Naive B cell (primary cell): Measurements from ENCODE around the gene ACADS. TPM values are rescaled to one million over a fixed set of nuclear protein-coding genes. Genes with fewer than 3 reads are reported as not detected.

Source experiments
- ATAC-seq, 2 donors: fragments of 150-1000 bp; cut with Tn5 transposase; 2 replicates each; pipeline ENCODE4 v1.10.0; 2021; ENCODE audit warnings: low read depth in 2 of 2, mild to moderate bottlenecking in 2 of 2, moderate library complexity in 2 of 2
- DNase-seq: peaks from one replicate; pipeline ENCODE4 v3.0.0; 2022
- H3K27ac Mint-ChIP-seq, 6 donors: one replicate each; pipeline ENCODE4 v1.8.0; 2020 to 2022; ENCODE audit warnings: mild to moderate bottlenecking in 6 of 6, mixed read lengths in 6 of 6, moderate library complexity in 5 of 6, inconsistent platforms in 2 of 6
- H3K27me3 Mint-ChIP-seq, 3 donors: one replicate each; pipeline ENCODE4 v1.8.0; 2021 to 2022; ENCODE audit warnings: mixed read lengths in 3 of 3, mild to moderate bottlenecking in 1 of 3
- H3K36me3 Mint-ChIP-seq, 2 donors: one replicate each; pipeline ENCODE4 v1.8.0; 2020 to 2022; ENCODE audit warnings: mixed read lengths in 2 of 2, inconsistent platforms in 1 of 2, mild to moderate bottlenecking in 1 of 2
- H3K4me1 Mint-ChIP-seq, 3 donors: one replicate each; pipeline ENCODE4 v1.8.0; 2020 to 2022; ENCODE audit warnings: mixed read lengths in 3 of 3, inconsistent platforms in 1 of 3, mild to moderate bottlenecking in 1 of 3, moderate library complexity in 1 of 3
- H3K4me3 Mint-ChIP-seq, 8 donors: one replicate each; pipeline ENCODE4 v1.8.0; 2020 to 2022; ENCODE audit warnings: mild to moderate bottlenecking in 8 of 8, mixed read lengths in 8 of 8, moderate library complexity in 8 of 8, inconsistent platforms in 2 of 8
- H3K9me3 Mint-ChIP-seq, 7 donors: one replicate each; pipeline ENCODE4 v1.8.0; 2020 to 2022; ENCODE audit warnings: mixed read lengths in 7 of 7, mild to moderate bottlenecking in 5 of 7, inconsistent platforms in 2 of 7, moderate library complexity in 1 of 7
- polyA plus RNA-seq, 6 donors: library from polyadenylated mRNA; unstranded; fragments of 300-500 nt; fragmentation: Illumina TruSeq; gene quantifications; one replicate each; pipeline ENCODE4 v1.2.3, GENCODE V29; 2021; ENCODE audit warnings: low read depth in 6 of 6

Gene ACADS, protein sequence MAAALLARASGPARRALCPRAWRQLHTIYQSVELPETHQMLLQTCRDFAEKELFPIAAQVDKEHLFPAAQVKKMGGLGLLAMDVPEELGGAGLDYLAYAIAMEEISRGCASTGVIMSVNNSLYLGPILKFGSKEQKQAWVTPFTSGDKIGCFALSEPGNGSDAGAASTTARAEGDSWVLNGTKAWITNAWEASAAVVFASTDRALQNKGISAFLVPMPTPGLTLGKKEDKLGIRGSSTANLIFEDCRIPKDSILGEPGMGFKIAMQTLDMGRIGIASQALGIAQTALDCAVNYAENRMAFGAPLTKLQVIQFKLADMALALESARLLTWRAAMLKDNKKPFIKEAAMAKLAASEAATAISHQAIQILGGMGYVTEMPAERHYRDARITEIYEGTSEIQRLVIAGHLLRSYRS
- polyA plus RNA-seq = 10 to 100 TPM in 1 of 6 donors, 1 to 10 TPM in 5; 3.4 to 17.4 (median 7.7) TPM

GRCh38 chr12:120725659-120726509 is at the start of gene ACADS:
Gene ACADS, plus strand, starts transcription at chr12:120725826. Its CDS starts 60 bp downstream, at chr12:120725886.
- H3K27ac Mint-ChIP-seq = peak within 1 kb of the TSS in 4 of 6 donors; percentile 16 to 92 (median 70)
- peak within 1 kb of the TSS; percentile 82 to 94 (median 88) for H3K4me3 Mint-ChIP-seq
- H3K9me3 Mint-ChIP-seq = no peaks in the 10 kb centered on the region
- ATAC-seq (peak; percentile 96 to 97), DNase-seq (peak; percentile 87)
- H3K27me3 Mint-ChIP-seq = no peaks in the 10 kb centered on the region
- H3K4me1 Mint-ChIP-seq = peaks cover 23 to 43% (median 38%) of the 10 kb centered on the region in 3 donors
- peaks cover 11 to 15% of the 10 kb centered on the region in 2 donors for H3K36me3 Mint-ChIP-seq

GRCh38 chr12:120677765-120678473 is 47.7 kb upstream of the ACADS start:
- ATAC-seq (peak; percentile 48 to 50), DNase-seq (peak; percentile 34)
- Mint-ChIP-seq H3K9me3 (no peaks in the 10 kb centered on the region), H3K27ac (peak overlapping the region in 3 of 6 donors; percentile 29 to 54 (median 53)), H3K27me3 (no peaks in the 10 kb centered on the region), H3K36me3 (no peaks in the 10 kb centered on the region), H3K4me3 (peak overlapping the region in 7 of 8 donors; percentile 10 to 72 (median 35)), H3K4me1 (peaks cover 36 to 57% (median 38%) of the 10 kb centered on the region in 3 donors)

- ATAC-seq (no peak), DNase-seq (no peak)
- Mint-ChIP-seq H3K36me3 (no peaks in the 10 kb centered on the region), H3K27ac (peak overlapping the region in 1 of 6 donors; percentile 54), H3K4me3 (peak overlapping the region in 7 of 8 donors; percentile 10 to 71 (median 35)), H3K4me1 (peaks cover 36 to 51% (median 37%) of the 10 kb centered on the region in 3 donors), H3K9me3 (no peaks in the 10 kb centered on the region), H3K27me3 (no peaks in the 10 kb centered on the region)
Observed at GRCh38 chr12:120678572-120678971, 47.1 kb upstream of the ACADS start.

GRCh38 chr12:120680165-120680738 is 45.4 kb upstream of the ACADS start:
- ATAC-seq = no peak
- no peak for DNase-seq
- Mint-ChIP-seq H3K36me3 (no peaks in the 10 kb centered on the region), H3K9me3 (peaks cover 0 to 2% (median 0%) of the 10 kb centered on the region in 7 donors), H3K27ac (no peak overlapping the region), H3K27me3 (no peaks in the 10 kb centered on the region), H3K4me1 (peaks cover 33 to 48% (median 36%) of the 10 kb centered on the region in 3 donors), H3K4me3 (peak overlapping the region in 3 of 8 donors; percentile 2 to 33 (median 24))

- Mint-ChIP-seq H3K4me1 (peaks cover 40 to 52% (median 46%) of the 10 kb centered on the region in 3 donors), H3K4me3 (peak overlapping the region in 5 of 8 donors; percentile 79 to 95 (median 94)), H3K36me3 (no peaks in the 10 kb centered on the region), H3K27ac (peak overlapping the region in 5 of 6 donors; percentile 92 to 99 (median 96)), H3K27me3 (no peaks in the 10 kb centered on the region), H3K9me3 (peaks cover 0 to 4% (median 0%) of the 10 kb centered on the region in 7 donors)
- ATAC-seq (no peak), DNase-seq (no peak)
Observed at GRCh38 chr12:120684523-120684932, 41.1 kb upstream of the ACADS start.

DNA sequence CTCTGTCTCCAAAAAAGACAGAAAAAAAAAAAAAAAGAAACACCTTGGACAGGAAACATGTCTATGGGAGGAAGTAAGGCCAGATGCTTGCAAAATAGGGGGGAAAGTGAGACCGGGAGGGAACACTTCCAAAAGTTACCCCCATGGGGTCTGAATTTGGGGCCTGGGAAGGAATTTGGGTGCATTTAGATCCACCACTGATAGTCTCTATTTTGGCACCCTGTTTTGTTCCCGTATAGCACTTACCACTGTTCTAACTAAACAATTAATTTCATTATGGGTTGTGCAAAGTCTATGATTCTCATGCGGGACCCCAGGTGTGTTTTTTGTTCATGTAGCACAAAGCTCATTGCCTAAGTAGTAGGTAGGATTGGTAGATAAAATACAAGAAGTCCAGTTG is 40.1 kb upstream of the ACADS start:
- no peak for ATAC-seq
- Mint-ChIP-seq H3K4me1 (peaks cover 35 to 43% (median 40%) of the 10 kb centered on the region in 3 donors), H3K9me3 (peaks cover 0 to 4% (median 0%) of the 10 kb centered on the region in 7 donors), H3K27me3 (no peaks in the 10 kb centered on the region), H3K27ac (peak overlapping the region; percentile 92 to 99 (median 96)), H3K36me3 (no peaks in the 10 kb centered on the region), H3K4me3 (peak overlapping the region; percentile 79 to 97 (median 94))
- no peak for DNase-seq

- Mint-ChIP-seq H3K27me3 (no peaks in the 10 kb centered on the region), H3K27ac (peak overlapping the region; percentile 92 to 99 (median 98)), H3K4me1 (peaks cover 35 to 43% (median 39%) of the 10 kb centered on the region in 3 donors), H3K4me3 (peak overlapping the region; percentile 79 to 97 (median 94)), H3K9me3 (peaks cover 0 to 4% (median 0%) of the 10 kb centered on the region in 7 donors), H3K36me3 (no peaks in the 10 kb centered on the region)
- ATAC-seq (peak; percentile 68 to 73), DNase-seq (peak; percentile 95)
Observed at GRCh38 chr12:120686151-120686689, 39.4 kb upstream of the ACADS start.

DNA sequence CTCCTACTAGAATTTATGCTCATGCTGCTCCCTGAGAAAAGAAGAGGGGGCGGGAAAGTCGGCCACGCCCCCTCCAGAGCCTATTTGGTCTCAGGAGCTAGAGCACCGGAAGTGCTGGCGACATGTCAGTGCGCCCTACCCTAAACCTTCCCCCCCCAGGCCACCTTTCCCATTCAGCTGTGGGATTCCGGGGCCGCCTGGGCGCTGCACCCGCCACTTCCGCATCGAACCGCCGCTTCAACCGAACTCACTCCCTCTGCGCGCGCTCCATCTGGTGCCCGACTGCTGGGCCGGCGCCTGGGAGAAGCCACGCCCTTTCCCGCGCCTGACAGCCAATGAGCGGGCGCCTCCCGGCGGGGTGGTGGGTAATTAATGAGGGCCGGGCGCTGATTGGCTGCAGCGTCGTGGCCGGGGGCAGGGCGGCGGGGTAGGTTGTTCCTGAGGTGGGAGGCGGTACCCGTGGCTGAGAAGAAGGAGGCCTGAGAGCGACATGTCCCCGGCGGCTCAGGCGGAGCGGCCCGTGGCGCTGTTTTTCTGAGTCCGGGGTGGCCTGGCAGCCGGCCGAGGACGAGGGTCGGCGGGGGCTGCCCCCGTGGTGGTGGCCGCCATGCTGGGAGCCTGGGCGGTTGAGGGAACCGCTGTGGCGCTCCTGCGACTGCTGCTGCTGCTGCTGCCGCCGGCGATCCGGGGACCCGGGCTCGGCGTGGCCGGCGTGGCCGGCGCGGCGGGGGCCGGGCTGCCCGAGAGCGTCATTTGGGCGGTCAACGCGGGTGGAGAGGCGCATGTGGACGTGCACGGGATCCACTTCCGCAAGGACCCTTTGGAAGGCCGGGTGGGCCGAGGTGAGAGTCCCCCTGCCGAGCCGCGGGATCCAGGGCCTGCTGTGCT is 38.7 kb upstream of the ACADS start, which contains the start of gene MLEC:
TSS of gene MLEC (plus strand) at position 460 of the 888 bp plus-strand sequence. CDS start at position 608, 148 bp downstream.
- DNase-seq (peak; percentile 100), ATAC-seq (peak; percentile 68 to 71)
- peaks cover 31 to 43% (median 39%) of the 10 kb centered on the region in 3 donors for H3K4me1 Mint-ChIP-seq
- H3K36me3 Mint-ChIP-seq = no peaks in the 10 kb centered on the region
- peaks cover 0 to 4% (median 0%) of the 10 kb centered on the region in 7 donors for H3K9me3 Mint-ChIP-seq
- H3K27ac Mint-ChIP-seq = peak within 1 kb of the TSS; percentile 92 to 99 (median 98)
- peak within 1 kb of the TSS; percentile 79 to 97 (median 94) for H3K4me3 Mint-ChIP-seq
- no peaks in the 10 kb centered on the region for H3K27me3 Mint-ChIP-seq

DNA sequence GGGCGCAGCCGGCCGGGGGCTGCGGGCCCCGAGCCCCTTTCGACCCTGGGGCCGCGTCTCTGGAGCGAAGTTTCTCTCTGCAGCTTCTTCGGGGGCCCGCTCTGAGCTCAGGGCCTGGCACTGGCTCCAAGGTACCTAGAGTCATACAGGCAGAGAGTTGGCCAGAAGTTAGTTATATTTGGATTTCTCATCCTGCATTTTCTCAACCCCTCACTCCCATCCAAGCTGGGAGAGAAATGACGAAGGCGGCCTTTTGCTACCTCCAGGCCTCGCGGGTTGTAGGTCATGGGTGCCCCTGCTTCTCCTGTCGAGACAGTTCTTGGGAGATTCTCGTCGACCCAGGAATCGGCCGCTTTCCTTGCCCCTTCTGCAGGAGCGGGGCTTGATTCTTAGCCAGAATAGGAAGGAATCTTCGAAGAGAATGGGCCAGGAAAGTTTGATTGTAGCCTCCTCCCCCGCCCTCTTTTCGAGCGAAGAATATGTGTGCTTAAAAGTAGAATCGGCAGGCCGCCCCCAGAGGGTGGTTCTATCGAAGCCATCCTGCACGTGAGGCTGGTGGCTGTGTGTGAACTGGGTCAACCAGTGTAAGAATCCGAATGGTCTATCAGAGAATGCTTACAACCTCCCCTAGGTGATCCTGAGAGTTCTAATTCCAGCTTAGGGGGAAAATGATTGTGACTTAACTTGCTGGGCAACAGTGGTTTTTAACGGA is 37.9 kb upstream of the ACADS start:
- no peaks in the 10 kb centered on the region for H3K27me3 Mint-ChIP-seq
- peak overlapping the region; percentile 79 to 95 (median 90) for H3K4me3 Mint-ChIP-seq
- peaks cover 30 to 43% (median 41%) of the 10 kb centered on the region in 3 donors for H3K4me1 Mint-ChIP-seq
- ATAC-seq (no peak), DNase-seq (no peak)
- H3K9me3 Mint-ChIP-seq = peaks cover 0 to 4% (median 0%) of the 10 kb centered on the region in 7 donors
- peak overlapping the region in 4 of 6 donors; percentile 14 to 66 (median 55) for H3K27ac Mint-ChIP-seq
- H3K36me3 Mint-ChIP-seq = peaks cover 0 to 3% of the 10 kb centered on the region in 2 donors

DNA sequence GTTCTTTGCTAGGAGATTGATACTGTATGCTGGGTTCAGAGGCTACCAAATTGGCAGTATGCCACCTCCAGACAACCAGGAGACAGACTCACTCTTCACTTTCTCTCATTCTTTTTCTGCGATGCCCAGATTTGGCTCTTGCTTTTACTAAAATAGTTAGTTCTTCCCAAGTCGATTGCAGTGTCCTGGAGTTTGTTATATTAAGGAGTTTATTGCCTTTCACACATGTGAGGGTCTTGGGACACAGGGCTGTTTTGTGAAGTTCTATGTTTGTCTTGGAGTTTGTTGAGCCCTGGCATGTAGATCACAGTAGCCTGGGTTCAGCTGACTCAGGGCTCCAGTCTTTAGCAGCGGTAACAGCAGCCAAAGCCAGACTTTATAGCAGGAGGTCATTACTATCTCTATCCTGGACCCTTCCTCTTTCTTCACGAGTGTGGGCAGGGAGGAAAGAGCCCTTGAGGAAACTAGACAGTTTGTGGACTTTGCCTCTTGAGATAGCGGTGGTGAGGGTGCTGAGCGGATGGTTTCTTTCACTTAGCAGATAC is 37.0 kb upstream of the ACADS start:
- Mint-ChIP-seq H3K9me3 (peaks cover 0 to 4% (median 0%) of the 10 kb centered on the region in 7 donors), H3K27ac (peak overlapping the region in 4 of 6 donors; percentile 22 to 76 (median 64)), H3K27me3 (no peaks in the 10 kb centered on the region), H3K36me3 (peaks cover 4 to 11% of the 10 kb centered on the region in 2 donors), H3K4me1 (peaks cover 29 to 46% (median 41%) of the 10 kb centered on the region in 3 donors), H3K4me3 (peak overlapping the region; percentile 79 to 95 (median 90))
- DNase-seq = no peak
- ATAC-seq = no peak
